IMR-90 (cell line): ENCODE data around the gene MFAP1. TPM values are rescaled to one million over a fixed set of nuclear protein-coding genes. Genes with fewer than 3 reads are reported as not detected.

Source experiments
- ATAC-seq: fragments of 200-7000 bp; cut with Tn5 transposase; 2 replicates; pipeline ENCODE4 v1.9.1; 2020; ENCODE audit warnings: low read depth, mild to moderate bottlenecking, moderate library complexity
- Bru-seq: library from RNA; stranded (reverse); fragments of 400-500 nt; gene quantifications from one replicate; lab custom pipeline; 2021; lab: Mats Ljungman, UMichigan
- BruChase-seq, 2 experiments: library from RNA; stranded (reverse); fragments of 400-500 nt; gene quantifications; one replicate each; lab custom pipeline; 2021; lab: Mats Ljungman, UMichigan
- BruUV-seq: library from RNA; stranded (reverse); fragments of 400-500 nt; replicated peaks from 2 replicates; lab custom pipeline; 2021; lab: Mats Ljungman, UMichigan
- CTCF ChIA-PET: fragments of 300-600 bp; formaldehyde crosslinking; extraction: SDS; loops from one replicate; lab custom pipeline; 2021; ENCODE audit warnings: antibody characterized with exemption; lab: Yijun Ruan, JAX
- POLR2A ChIA-PET: fragments of 300-600 bp; sonication (Branson Sonifier 250); formaldehyde crosslinking; loops from one replicate; lab custom pipeline; 2022; ENCODE audit warnings: antibody characterized with exemption; ENCODE audit not compliant: unreplicated experiment; lab: Charles Lee
- DNase-seq: peaks from one replicate; pipeline ENCODE4 v3.0.0; 2013
- H2AFZ ChIP-seq: replicated peaks from 2 replicates; pipeline ENCODE3; 2013; ENCODE audit warnings: low read length, mild to moderate bottlenecking; ENCODE audit not compliant: poor library complexity
- H2AK5ac ChIP-seq: 2 replicates; pipeline ENCODE4 v1.6.1; 2013; ENCODE audit warnings: low read depth, low read length, inconsistent platforms
- H2AK9ac ChIP-seq: replicated peaks from 2 replicates; pipeline ENCODE3; 2013; ENCODE audit warnings: mild to moderate bottlenecking, low read depth, low read length, moderate library complexity; ENCODE audit not compliant: poor library complexity
- H2BK120ac ChIP-seq: 2 replicates; pipeline ENCODE4 v1.6.1; 2013; ENCODE audit warnings: low read depth, low read length, inconsistent platforms
- H2BK15ac ChIP-seq: 3 replicates; pipeline ENCODE4 v1.6.1; 2013; ENCODE audit warnings: low read depth, low read length, inconsistent platforms
- H2BK20ac ChIP-seq: 2 replicates; pipeline ENCODE4 v1.6.1; 2013; ENCODE audit warnings: low read depth, mild to moderate bottlenecking, inconsistent platforms, low read length, moderate library complexity
- H2BK5ac ChIP-seq: 2 replicates; pipeline ENCODE4 v1.6.1; 2013; ENCODE audit warnings: mild to moderate bottlenecking, low read depth, low read length, inconsistent platforms; ENCODE audit not compliant: poor library complexity, severe bottlenecking
- H3K14ac ChIP-seq: replicated peaks from 2 replicates; pipeline ENCODE4 v1.6.1; 2013; ENCODE audit warnings: low read depth, low read length, inconsistent platforms
- H3K18ac ChIP-seq: 2 replicates; pipeline ENCODE4 v1.6.1; 2013; ENCODE audit warnings: low read depth, low read length, control low read depth
- H3K23ac ChIP-seq: 2 replicates; pipeline ENCODE4 v1.6.1; 2013; ENCODE audit warnings: low read depth, low read length, inconsistent platforms
- H3K27ac ChIP-seq: 2 replicates; pipeline ENCODE4 v1.5.1; 2013; ENCODE audit warnings: mild to moderate bottlenecking, control low read depth, low read length; ENCODE audit not compliant: insufficient read depth
- H3K27me3 ChIP-seq: 2 replicates; pipeline ENCODE4 v1.6.1; 2013; ENCODE audit warnings: low read length; ENCODE audit not compliant: control insufficient read depth, insufficient read depth
- H3K36me3 ChIP-seq: 2 replicates; pipeline ENCODE4 v1.6.1; 2013; ENCODE audit warnings: low read length, mixed read lengths; ENCODE audit not compliant: control insufficient read depth, insufficient read depth
- H3K4ac ChIP-seq: 2 replicates; pipeline ENCODE4 v1.6.1; 2013; ENCODE audit warnings: low read depth, low read length, inconsistent platforms
- H3K4me1 ChIP-seq: 2 replicates; pipeline ENCODE4 v1.6.1; 2013; ENCODE audit warnings: low read length, mixed read lengths; ENCODE audit not compliant: control insufficient read depth, insufficient read depth
- H3K4me2 ChIP-seq: 2 replicates; pipeline ENCODE4 v1.6.1; 2013; ENCODE audit warnings: low read depth, mild to moderate bottlenecking, control low read depth, low read length, moderate library complexity
- H3K4me3 ChIP-seq: 2 replicates; pipeline ENCODE4 v1.5.1; 2013; ENCODE audit warnings: low read depth, mild to moderate bottlenecking, control low read depth, low read length, moderate library complexity; ENCODE audit not compliant: insufficient read depth
- H3K56ac ChIP-seq: 2 replicates; pipeline ENCODE4 v1.6.1; 2013; ENCODE audit warnings: low read length, inconsistent platforms; ENCODE audit not compliant: insufficient read depth; ENCODE audit errors: extremely low read depth
- H3K79me1 ChIP-seq, 2 experiments: 2 replicates each; pipeline ENCODE4 v1.6.1; 2013; ENCODE audit warnings: low read length in 2 of 2, inconsistent platforms in 1 of 2, low read depth in 1 of 2
- H3K9ac ChIP-seq: 2 replicates; pipeline ENCODE4 v1.6.1; 2013; ENCODE audit warnings: low read depth, low read length, control low read depth
- H3K9me1 ChIP-seq: 2 replicates; pipeline ENCODE4 v1.6.1; 2013; ENCODE audit warnings: low read length, inconsistent platforms; ENCODE audit not compliant: insufficient read depth
- H3K9me3 ChIP-seq: 2 replicates; pipeline ENCODE4 v1.6.1; 2013; ENCODE audit warnings: low read length; ENCODE audit not compliant: control insufficient read depth, insufficient read depth
- H4K20me1 ChIP-seq: 2 replicates; pipeline ENCODE4 v1.6.1; 2013; ENCODE audit warnings: low read length, inconsistent platforms; ENCODE audit not compliant: insufficient read depth
- H4K5ac ChIP-seq: 2 replicates; pipeline ENCODE4 v1.6.1; 2013; ENCODE audit warnings: mild to moderate bottlenecking, low read depth, low read length, control low read depth
- H4K8ac ChIP-seq, 2 experiments: 2 replicates each; pipeline ENCODE4 v1.6.1; 2013; ENCODE audit warnings: low read depth in 2 of 2, low read length in 2 of 2, control low read depth in 1 of 2, inconsistent platforms in 1 of 2
- H4K91ac ChIP-seq: 2 replicates; pipeline ENCODE4 v1.6.1; 2013; ENCODE audit warnings: low read depth, low read length, inconsistent platforms; ENCODE audit not compliant: insufficient read depth
- BHLHE40 ChIP-seq: fragments of 150-350 bp; IDR thresholded peaks from 2 replicates; pipeline ENCODE4 v1.6.1; 2016; ENCODE audit warnings: mild to moderate bottlenecking, low read depth, low read length
- CEBPB ChIP-seq: IDR thresholded peaks from 2 replicates; pipeline ENCODE4 v1.6.1; 2012; ENCODE audit warnings: low read depth, low read length, improper control_type of control experiment
- CHD1 ChIP-seq: IDR thresholded peaks from 2 replicates; pipeline ENCODE4 v1.6.1; 2012; ENCODE audit warnings: low read depth, low read length, improper control_type of control experiment
- ELK1 ChIP-seq: fragments of 150-350 bp; IDR thresholded peaks from 2 replicates; pipeline ENCODE4 v1.6.1; 2016; ENCODE audit warnings: low read depth, mild to moderate bottlenecking, low read length, moderate library complexity, borderline replicate concordance
- FOS ChIP-seq: fragments of 150-350 bp; IDR thresholded peaks from 2 replicates; pipeline ENCODE4 v1.6.1; 2016; ENCODE audit warnings: low read depth, low read length
- MAZ ChIP-seq: IDR thresholded peaks from 2 replicates; pipeline ENCODE4 v1.6.1; 2012; ENCODE audit warnings: low read depth, mild to moderate bottlenecking, low read length, improper control_type of control experiment, moderate library complexity, borderline replicate concordance
- MXI1 ChIP-seq: IDR thresholded peaks from 2 replicates; pipeline ENCODE4 v1.6.1; 2012; ENCODE audit warnings: low read depth, mild to moderate bottlenecking, low read length, moderate library complexity, borderline replicate concordance
- NFE2L2 ChIP-seq: fragments of 150-350 bp; IDR thresholded peaks from 2 replicates; pipeline ENCODE4 v1.6.1; 2016; ENCODE audit warnings: low read depth, mild to moderate bottlenecking, low read length
- POLR2A ChIP-seq: IDR thresholded peaks from 2 replicates; pipeline ENCODE4 v1.6.1; 2012; ENCODE audit warnings: mild to moderate bottlenecking, low read depth, low read length
- RCOR1 ChIP-seq: IDR thresholded peaks from 2 replicates; pipeline ENCODE4 v1.6.1; 2012; ENCODE audit warnings: mild to moderate bottlenecking, low read length, improper control_type of control experiment; ENCODE audit not compliant: insufficient replicate concordance
- SMC3 ChIP-seq: fragments of 150-350 bp; IDR thresholded peaks from 2 replicates; pipeline ENCODE4 v1.6.1; 2016; ENCODE audit warnings: low read depth, mild to moderate bottlenecking, antibody characterized with exemption, low read length, moderate library complexity
- USF2 ChIP-seq: fragments of 150-350 bp; IDR thresholded peaks from 2 replicates; pipeline ENCODE4 v1.6.1; 2017; ENCODE audit warnings: mild to moderate bottlenecking, antibody characterized with exemption, low read length, low read depth
- WGBS, 2 experiments: methylation state at CpG; one replicate each; pipeline versions ENCODE4 v1.1.5 to v1.1.7; 2013; ENCODE audit warnings: missing lambda C conversion rate in 2 of 2; ENCODE audit not compliant: insufficient read length in 1 of 2; ENCODE audit errors: extremely low coverage in 2 of 2; 5-methylcytosine and 5-hydroxymethylcytosine counted together
- dilution Hi-C: fragments of 300-500 bp; cut with HindIII; formaldehyde crosslinking; loops from one replicate; pipeline ENCODE4 v1.14.3; 2018; ENCODE audit warnings: low sequenced_read_pairs; ENCODE audit not compliant: unreplicated experiment
- in situ Hi-C: fragments of 300-500 bp; cut with MboI; formaldehyde crosslinking; loops from 3 replicates; pipeline ENCODE4 v1.14.3; 2019; ENCODE audit warnings: low sequenced_read_pairs, inconsistent platforms, mixed read lengths
- intact Hi-C: fragments of 100-400 bp; cut with micrococcal nuclease; formaldehyde crosslinking; loops from 2 replicates; pipeline ENCODE4 v1.10.0; 2022
- long read RNA-seq: library from polyadenylated mRNA; unstranded; transcript quantifications from one replicate; pipeline ENCODE4 v2.0.0, GENCODE V29; 2021; ENCODE audit not compliant: unreplicated experiment
- polyA plus RNA-seq, 3 experiments: library from polyadenylated mRNA; depleted of rRNA; stranded (reverse); fragments of >200 nt; gene quantifications; 2 replicates each; pipeline ENCODE4 v1.2.3, GENCODE V29; 2012; ENCODE audit warnings: low replicate concordance in 1 of 3
- total RNA-seq: library from RNA; depleted of rRNA; stranded (reverse); fragments of >200 nt; gene quantifications from 2 replicates; pipeline ENCODE4 v1.2.3, GENCODE V29; 2012; rRNA removed

MFAP1 gene
- total RNA-seq (28.5 and 32.2 TPM in 2 replicates), polyA plus RNA-seq (2012; rRNA removed) (20.8 and 21.6 TPM in 2 replicates), Bru-seq, nascent RNA (percentile 80 among the genes with signal in this experiment), BruChase-seq, experiment 1, labeled RNA remaining after a 6-hour chase (percentile 86 among the genes with signal in this experiment), BruChase-seq, experiment 2, labeled RNA remaining after a 2-hour chase (percentile 80 among the genes with signal in this experiment)
- 5.7 and 6.3 TPM in 2 replicates for polyA plus RNA-seq (2012; cell fraction: cytosol; rRNA removed)
- polyA plus RNA-seq (2012; cell fraction: nucleus; rRNA removed; ENCODE audit: low replicate concordance): 1.6 and 10.0 TPM in 2 replicates
- long read RNA-seq, transcript MFAP1-201 (9 exons, 2,155 nt): major isoform, 62 of 64 reads
- long read RNA-seq, partial matches to known transcripts: 1 of 64 reads
- long read RNA-seq, other reads (novel, unspliced or antisense): 1 of 64 reads

GRCh38 chr15:43824302-43825246 lies at the start of gene MFAP1:
MFAP1 (minus strand) TSS chr15:43824690; CDS start chr15:43824569, 121 bp downstream.
- Histone ChIP-seq H3K4me1 (peaks cover 4% of the 10 kb centered on the region), H4K20me1 (peaks cover 11% of the 10 kb centered on the region; the same call in 1 of the 2 replicates), H2BK20ac (peak within 1 kb of the TSS; percentile 42; the same call in 1 of the 2 replicates), H4K8ac (peak within 1 kb of the TSS; percentile 58 to 90), H4K5ac (peak within 1 kb of the TSS; percentile 64), H3K9me1 (peaks cover 8% of the 10 kb centered on the region; the same call in 1 of the 2 replicates), H3K14ac (peak within 1 kb of the TSS; percentile 85), H2BK15ac (peak within 1 kb of the TSS; percentile 25; the same call in 1 of the 3 replicates), H3K9me3 (no peaks in the 10 kb centered on the region), H3K79me1 (peaks cover 15 to 45% of the 10 kb centered on the region in 2 experiments), H3K4ac (peak within 1 kb of the TSS; percentile 84), H2AK5ac (peak within 1 kb of the TSS; percentile 94), H3K4me2 (peak within 1 kb of the TSS; percentile 98), H3K27ac (peak within 1 kb of the TSS; percentile 86), H2AK9ac (peak within 1 kb of the TSS; percentile 86), H3K9ac (peak within 1 kb of the TSS; percentile 90), H3K4me3 (peak within 1 kb of the TSS; percentile 72), H3K56ac (peak within 1 kb of the TSS; percentile 93), H4K91ac (peak within 1 kb of the TSS; percentile 72), H2BK5ac (peak within 1 kb of the TSS; percentile 85), H3K18ac (peak within 1 kb of the TSS; percentile 76), H3K23ac (peak within 1 kb of the TSS; percentile 95), H3K36me3 (peaks cover 4% of the 10 kb centered on the region), H2AFZ (peak within 1 kb of the TSS; percentile 88), H3K27me3 (no peaks in the 10 kb centered on the region), H2BK120ac (peak within 1 kb of the TSS; percentile 58)
- in situ Hi-C loops: no loop called here
- intact Hi-C loops: no loop called here
- DNase-seq (peak; percentile 99), ATAC-seq (peak; percentile 77)
- TF ChIP-seq BHLHE40 (no peak), CHD1 (peak; percentile 85), USF2 (peak; percentile 68; the same call in 1 of the 2 replicates), NFE2L2 (no peak), SMC3 (no peak), ELK1 (no peak), MAZ (0 out of 2 replicates have a peak, but pooled peaks have one; percentile 39), POLR2A (peak; percentile 98), MXI1 (0 out of 2 replicates have a peak, but pooled peaks have one; percentile 56), FOS (peak; percentile 70), CEBPB (peak; percentile 88), RCOR1 (peak; percentile 84)
- POLR2A ChIA-PET: no interaction called here
- TSS peak; percentile 88 for BruUV-seq
- CTCF ChIA-PET: no interaction called here
- dilution Hi-C loops: no loop called here
- 5% methylated on average over 24 of the region's 46 CpGs; no CpG with 5 or more reads in 1 of the 2 experiments for WGBS, 2 experiments
